GM12878 (cell line): Measurements from ENCODE around the gene GALNS. TPM values are rescaled to one million over a fixed set of nuclear protein-coding genes. Genes with fewer than 3 reads are reported as not detected.

Experiments used
- ATAC-seq: fragments of 200-7000 bp; cut with Tn5 transposase; 3 replicates; pipeline ENCODE4 v1.9.1; 2020; ENCODE audit warnings: mild to moderate bottlenecking, moderate library complexity
- BruUV-seq: library from RNA; stranded (reverse); fragments of 400-500 nt; replicated peaks from 2 replicates; lab custom pipeline; 2021; lab: Mats Ljungman, UMichigan
- CTCF ChIA-PET: fragments of 300-600 bp; sonication (Branson Sonifier 250); formaldehyde crosslinking; extraction: SDS; loops from one replicate; lab custom pipeline; 2021; ENCODE audit warnings: inconsistent platforms; lab: Yijun Ruan, JAX
- POLR2A ChIA-PET: fragments of 350-600 bp; formaldehyde crosslinking; extraction: SDS; loops from one replicate; lab custom pipeline; 2021; ENCODE audit warnings: inconsistent platforms; lab: Charles Lee
- RAD21 ChIA-PET: fragments of 300-600 bp; sonication (Branson Sonifier 250); formaldehyde crosslinking; loops from one replicate; lab custom pipeline; 2023; ENCODE audit warnings: antibody characterized with exemption; ENCODE audit not compliant: unreplicated experiment; lab: Charles Lee
- SMC1A ChIA-PET: fragments of 300-600 bp; sonication (Branson Sonifier 250); formaldehyde crosslinking; loops from one replicate; lab custom pipeline; 2023; ENCODE audit not compliant: unreplicated experiment, uncharacterized antibody; lab: Charles Lee
- DNase-seq: peaks from one replicate; pipeline ENCODE4 v3.0.0-alpha.2; 2011; ENCODE audit warnings: low read depth, low spot score
- FAIRE-seq: peaks from 3 replicates; lab custom pipeline; 2011; peaks lifted over from hg19 to GRCh38; lab: Jason Lieb, UNC
- H2AFZ ChIP-seq: 2 replicates; pipeline ENCODE4 v1.6.0; 2011; ENCODE audit warnings: low read depth, low read length, control low read depth; ENCODE audit not compliant: control insufficient read depth
- H3K27ac ChIP-seq: 2 replicates; pipeline ENCODE4 v1.5.1; 2011; ENCODE audit warnings: control low read depth; ENCODE audit not compliant: control insufficient read depth, insufficient read depth
- H3K27me3 ChIP-seq, 2 experiments: replicated peaks in 1 of 2; 2 replicates each; pipeline versions ENCODE4 v1.6.0 to v1.6.1; 2011; ENCODE audit warnings: low read length in 1 of 2; ENCODE audit not compliant: control insufficient read depth in 2 of 2, insufficient read depth in 2 of 2
- H3K36me3 ChIP-seq, 2 experiments: 2 replicates each; pipeline ENCODE4 v1.5.1; 2011; ENCODE audit warnings: low read length in 1 of 2; ENCODE audit not compliant: control insufficient read depth in 2 of 2, insufficient read depth in 2 of 2
- H3K4me1 ChIP-seq: 2 replicates; pipeline ENCODE4 v1.6.1; 2011; ENCODE audit warnings: mild to moderate bottlenecking, low read length, moderate library complexity, mixed read lengths; ENCODE audit not compliant: control insufficient read depth, insufficient read depth
- H3K4me2 ChIP-seq: 2 replicates; pipeline ENCODE4 v1.6.0; 2011; ENCODE audit warnings: control low read depth; ENCODE audit not compliant: control insufficient read depth, insufficient read depth
- H3K4me3 ChIP-seq: fragments of 200-600 bp; sonication (generic); 2 replicates; pipeline ENCODE4 v1.5.1; 2016
- H3K79me2 ChIP-seq: 2 replicates; pipeline ENCODE4 v1.6.0; 2011; ENCODE audit warnings: low read length; ENCODE audit not compliant: control insufficient read depth, insufficient read depth
- H3K9ac ChIP-seq: 2 replicates; pipeline ENCODE4 v1.8.0; 2011; ENCODE audit warnings: low read length, control low read depth, mixed read lengths; ENCODE audit not compliant: control insufficient read depth, insufficient read depth
- H3K9me3 ChIP-seq: replicated peaks from 3 replicates; pipeline ENCODE4 v1.5.1; 2011; ENCODE audit warnings: mild to moderate bottlenecking, low read length; ENCODE audit not compliant: control insufficient read depth, insufficient read depth
- H4K20me1 ChIP-seq: 2 replicates; pipeline ENCODE4 v1.6.0; 2011; ENCODE audit not compliant: control insufficient read depth, insufficient read depth
- EP300 ChIP-seq, 2 experiments: fragments of 150-350 bp in 1 of 2; IDR thresholded peaks; 2 replicates each; pipeline ENCODE4 v1.6.1; 2011 to 2012; ENCODE audit warnings: low read depth in 2 of 2, low read length in 2 of 2, borderline replicate concordance in 1 of 2, improper control_type of control experiment in 1 of 2, inconsistent platforms in 1 of 2; ENCODE audit not compliant: control insufficient read depth in 1 of 2
- ESRRA ChIP-seq: IDR thresholded peaks from 2 replicates; pipeline ENCODE4 v1.6.1; 2012; ENCODE audit warnings: mild to moderate bottlenecking, low read length, improper control_type of control experiment
- HDAC6 ChIP-seq: fragments of 200-600 bp; sonication (generic); IDR thresholded peaks from one replicate; pipeline ENCODE4 v1.8.0; 2017; ENCODE audit warnings: antibody characterized with exemption; ENCODE audit not compliant: unreplicated experiment
- JUNB ChIP-seq: IDR thresholded peaks from 2 replicates; pipeline ENCODE4 v1.6.1; 2016; ENCODE audit warnings: antibody characterized with exemption, mild to moderate bottlenecking
- NR2C1 ChIP-seq: fragments of 450-650 bp; IDR thresholded peaks from 2 replicates; pipeline ENCODE4 v1.6.1; 2017; ENCODE audit warnings: antibody characterized with exemption, mild to moderate bottlenecking, moderate library complexity
- NR2C2 ChIP-seq: IDR thresholded peaks from 2 replicates; pipeline ENCODE4 v1.6.1; 2011; ENCODE audit warnings: borderline replicate concordance, low read depth; ENCODE audit not compliant: control insufficient read depth, insufficient read length
- RCOR1 ChIP-seq: conservative IDR thresholded peaks from 2 replicates; pipeline ENCODE4 v1.6.1; 2012; ENCODE audit warnings: low read depth, low read length, improper control_type of control experiment
- ZNF274 ChIP-seq: IDR thresholded peaks from one replicate; pipeline ENCODE4 v1.8.0; 2011; ENCODE audit not compliant: insufficient read length, insufficient read depth
- WGBS: methylation state at CpG from one replicate; pipeline ENCODE4 v1.1.6; 2016; ENCODE audit warnings: low lambda C conversion rate; ENCODE audit not compliant: insufficient replicate concordance, insufficient coverage; ENCODE audit errors: missing lambda C conversion rate; 5-methylcytosine and 5-hydroxymethylcytosine counted together
- in situ Hi-C: fragments of 300-500 bp; cut with MboI; formaldehyde crosslinking; loops from 9 replicates; pipeline ENCODE4 v1.14.3; 2018; ENCODE audit warnings: mixed read lengths
- intact Hi-C: fragments of 100-400 bp; cut with micrococcal nuclease; formaldehyde crosslinking; loops from one replicate; pipeline ENCODE4 v1.14.2; 2022; ENCODE audit not compliant: unreplicated experiment
- polyA plus RNA-seq, 11 experiments: library from polyadenylated mRNA; depleted of rRNA in 4 of 11; unstranded in 6 of 11; stranded (reverse) in 5 of 11; fragments of >200 nt; fragmentation: Nextera tagmentation in 4 of 11; fragmentation: Illumina TruSeq in 1 of 11; extraction: Ambion mirVana in 4 of 11; extraction: Trizol in 1 of 11; gene quantifications; 1 replicate in 1 of 11; 2 replicates in 10 of 11; pipeline versions ENCODE4 v1.2.1 to v1.2.3, GENCODE V29; 2011 to 2016; ENCODE audit warnings: inconsistent platforms in 2 of 11, missing spikeins in 2 of 11, low read depth in 1 of 11
- total RNA-seq, 4 experiments: library from RNA; depleted of rRNA in 3 of 4; stranded (reverse); fragments of >200 nt in 3 of 4; fragmentation: Illumina TruSeq in 1 of 4; extraction: Trizol in 1 of 4; gene quantifications; 2 replicates each; pipeline versions ENCODE4 v1.2.1 to v1.2.3, GENCODE V29; 2013 to 2021
- TF ChIP-seq, protein P1 (sequence below): fragments of 450-650 bp; IDR thresholded peaks from 2 replicates; pipeline ENCODE4 v1.6.1; 2017; ENCODE audit warnings: mild to moderate bottlenecking, moderate library complexity
- TF ChIP-seq, protein P2 (sequence below): IDR thresholded peaks from 2 replicates; pipeline ENCODE4 v1.6.1; 2012; ENCODE audit warnings: improper control_type of control experiment, low read depth, low read length; ENCODE audit not compliant: insufficient replicate concordance
- TF ChIP-seq, protein P3 (sequence below): IDR thresholded peaks from 2 replicates; pipeline ENCODE4 v1.6.1; 2011; ENCODE audit warnings: mild to moderate bottlenecking, low read depth, low read length, moderate library complexity; ENCODE audit not compliant: insufficient replicate concordance

GALNS gene
- total and polyA plus RNA-seq, 10 of the 15 experiments (the other 5 are each of a cell fraction or from before 2014, with no cell fraction given): 0.37 to 12.4 (median 5.3) TPM

DNA sequence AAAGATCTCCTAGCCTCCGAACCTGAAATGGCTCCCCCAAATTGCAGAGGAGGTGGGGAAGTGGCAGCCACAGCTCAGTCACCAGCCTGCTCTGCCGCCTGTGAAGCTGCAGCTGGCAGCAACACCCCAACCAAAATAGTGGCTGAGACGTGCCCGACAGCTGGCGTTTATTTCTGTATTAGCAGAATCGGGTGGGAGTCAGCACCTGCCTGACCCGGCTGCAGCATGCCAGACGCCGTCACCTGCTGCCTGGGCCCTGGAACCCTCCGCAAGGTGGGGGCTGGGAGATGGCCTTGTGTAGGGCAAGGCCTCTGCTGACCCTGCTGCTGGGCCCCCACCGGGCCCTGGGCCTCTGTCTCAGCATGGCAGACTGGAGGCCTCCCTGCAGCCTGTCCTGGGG, 27.2 kb upstream of the GALNS start (continued):
- TF ChIP-seq, protein P1, sequence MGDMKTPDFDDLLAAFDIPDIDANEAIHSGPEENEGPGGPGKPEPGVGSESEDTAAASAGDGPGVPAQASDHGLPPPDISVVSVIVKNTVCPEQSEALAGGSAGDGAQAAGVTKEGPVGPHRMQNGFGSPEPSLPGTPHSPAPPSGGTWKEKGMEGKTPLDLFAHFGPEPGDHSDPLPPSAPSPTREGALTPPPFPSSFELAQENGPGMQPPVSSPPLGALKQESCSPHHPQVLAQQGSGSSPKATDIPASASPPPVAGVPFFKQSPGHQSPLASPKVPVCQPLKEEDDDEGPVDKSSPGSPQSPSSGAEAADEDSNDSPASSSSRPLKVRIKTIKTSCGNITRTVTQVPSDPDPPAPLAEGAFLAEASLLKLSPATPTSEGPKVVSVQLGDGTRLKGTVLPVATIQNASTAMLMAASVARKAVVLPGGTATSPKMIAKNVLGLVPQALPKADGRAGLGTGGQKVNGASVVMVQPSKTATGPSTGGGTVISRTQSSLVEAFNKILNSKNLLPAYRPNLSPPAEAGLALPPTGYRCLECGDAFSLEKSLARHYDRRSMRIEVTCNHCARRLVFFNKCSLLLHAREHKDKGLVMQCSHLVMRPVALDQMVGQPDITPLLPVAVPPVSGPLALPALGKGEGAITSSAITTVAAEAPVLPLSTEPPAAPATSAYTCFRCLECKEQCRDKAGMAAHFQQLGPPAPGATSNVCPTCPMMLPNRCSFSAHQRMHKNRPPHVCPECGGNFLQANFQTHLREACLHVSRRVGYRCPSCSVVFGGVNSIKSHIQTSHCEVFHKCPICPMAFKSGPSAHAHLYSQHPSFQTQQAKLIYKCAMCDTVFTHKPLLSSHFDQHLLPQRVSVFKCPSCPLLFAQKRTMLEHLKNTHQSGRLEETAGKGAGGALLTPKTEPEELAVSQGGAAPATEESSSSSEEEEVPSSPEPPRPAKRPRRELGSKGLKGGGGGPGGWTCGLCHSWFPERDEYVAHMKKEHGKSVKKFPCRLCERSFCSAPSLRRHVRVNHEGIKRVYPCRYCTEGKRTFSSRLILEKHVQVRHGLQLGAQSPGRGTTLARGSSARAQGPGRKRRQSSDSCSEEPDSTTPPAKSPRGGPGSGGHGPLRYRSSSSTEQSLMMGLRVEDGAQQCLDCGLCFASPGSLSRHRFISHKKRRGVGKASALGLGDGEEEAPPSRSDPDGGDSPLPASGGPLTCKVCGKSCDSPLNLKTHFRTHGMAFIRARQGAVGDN: no peak

DNA sequence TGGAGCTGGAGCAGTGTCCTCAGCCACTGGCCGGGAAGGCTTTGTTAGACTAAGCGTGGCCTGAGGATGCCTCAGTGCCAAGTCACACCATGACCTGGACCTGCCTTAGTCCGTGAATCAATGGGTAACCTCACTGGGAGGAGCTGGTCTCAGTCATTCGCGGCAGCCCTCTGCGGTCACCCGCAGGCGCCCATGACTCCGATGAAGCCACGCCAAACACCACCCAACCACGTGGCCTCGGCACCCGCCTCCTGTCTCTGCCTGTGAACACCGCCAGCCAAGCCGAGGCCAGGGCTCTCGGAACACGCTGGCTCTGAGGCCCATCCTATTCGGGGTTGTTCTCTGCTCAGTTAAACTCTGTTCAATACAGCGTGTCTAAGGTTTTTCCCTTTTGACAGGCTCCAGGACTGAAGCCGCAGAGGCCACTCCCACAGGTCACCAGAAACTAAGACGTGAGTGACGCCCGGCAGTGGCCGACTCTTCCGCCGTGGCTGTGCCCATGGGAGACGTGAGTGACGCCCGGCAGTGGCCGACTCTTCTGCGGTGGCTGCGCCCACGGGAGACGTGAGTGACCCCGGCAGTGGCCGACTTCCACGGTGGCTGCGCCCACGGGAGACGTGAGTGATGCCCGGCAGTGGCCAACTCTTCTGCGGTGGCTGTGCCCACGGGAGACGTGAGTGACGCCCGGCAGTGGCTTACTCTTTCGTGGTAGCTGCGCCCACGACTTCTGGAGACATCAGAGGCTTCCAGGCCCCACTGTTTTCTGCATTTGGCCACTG, 26.6 kb upstream of the GALNS start:
- POLR2A ChIA-PET: no interaction called here
- no TSS peak for BruUV-seq
- FAIRE-seq (no peak), DNase-seq (no peak), ATAC-seq (no peak)
- H4K20me1 ChIP-seq: no peaks in the 10 kb centered on the region
- H3K79me2 ChIP-seq: no peaks in the 10 kb centered on the region
- 99% methylated on average over 49 of the region's 49 CpGs for WGBS
- no peak overlapping the region for H3K27ac ChIP-seq
- peaks cover 2 to 4% of the 10 kb centered on the region in 2 experiments; a peak in 3 of 4 replicates for H3K36me3 ChIP-seq
- CTCF ChIA-PET: no interaction called here
- H3K27me3 ChIP-seq: no peaks in the 10 kb centered on the region
- RAD21 ChIA-PET: no interaction called here
- no peak overlapping the region for H3K4me2 ChIP-seq
- SMC1A ChIA-PET: no interaction called here
- no peaks in the 10 kb centered on the region for H3K4me1 ChIP-seq
- in situ Hi-C loops: no loop called here
- no peak overlapping the region for H2AFZ ChIP-seq
- H3K9me3 ChIP-seq: no peaks in the 10 kb centered on the region
- intact Hi-C loops: no loop called here
- no peak overlapping the region for H3K9ac ChIP-seq
- no peak overlapping the region for H3K4me3 ChIP-seq
- TF ChIP-seq JUNB: no peak
- no peak for TF ChIP-seq EP300 (IDR thresholded peaks at IDR 0.05; ENCODE audit: borderline replicate concordance in 1 of 2, control insufficient read depth in 1 of 2, low read depth in 2 of 2, low read length in 2 of 2)
- no peak for TF ChIP-seq NR2C1
- TF ChIP-seq HDAC6: no peak
- TF ChIP-seq, protein P2, sequence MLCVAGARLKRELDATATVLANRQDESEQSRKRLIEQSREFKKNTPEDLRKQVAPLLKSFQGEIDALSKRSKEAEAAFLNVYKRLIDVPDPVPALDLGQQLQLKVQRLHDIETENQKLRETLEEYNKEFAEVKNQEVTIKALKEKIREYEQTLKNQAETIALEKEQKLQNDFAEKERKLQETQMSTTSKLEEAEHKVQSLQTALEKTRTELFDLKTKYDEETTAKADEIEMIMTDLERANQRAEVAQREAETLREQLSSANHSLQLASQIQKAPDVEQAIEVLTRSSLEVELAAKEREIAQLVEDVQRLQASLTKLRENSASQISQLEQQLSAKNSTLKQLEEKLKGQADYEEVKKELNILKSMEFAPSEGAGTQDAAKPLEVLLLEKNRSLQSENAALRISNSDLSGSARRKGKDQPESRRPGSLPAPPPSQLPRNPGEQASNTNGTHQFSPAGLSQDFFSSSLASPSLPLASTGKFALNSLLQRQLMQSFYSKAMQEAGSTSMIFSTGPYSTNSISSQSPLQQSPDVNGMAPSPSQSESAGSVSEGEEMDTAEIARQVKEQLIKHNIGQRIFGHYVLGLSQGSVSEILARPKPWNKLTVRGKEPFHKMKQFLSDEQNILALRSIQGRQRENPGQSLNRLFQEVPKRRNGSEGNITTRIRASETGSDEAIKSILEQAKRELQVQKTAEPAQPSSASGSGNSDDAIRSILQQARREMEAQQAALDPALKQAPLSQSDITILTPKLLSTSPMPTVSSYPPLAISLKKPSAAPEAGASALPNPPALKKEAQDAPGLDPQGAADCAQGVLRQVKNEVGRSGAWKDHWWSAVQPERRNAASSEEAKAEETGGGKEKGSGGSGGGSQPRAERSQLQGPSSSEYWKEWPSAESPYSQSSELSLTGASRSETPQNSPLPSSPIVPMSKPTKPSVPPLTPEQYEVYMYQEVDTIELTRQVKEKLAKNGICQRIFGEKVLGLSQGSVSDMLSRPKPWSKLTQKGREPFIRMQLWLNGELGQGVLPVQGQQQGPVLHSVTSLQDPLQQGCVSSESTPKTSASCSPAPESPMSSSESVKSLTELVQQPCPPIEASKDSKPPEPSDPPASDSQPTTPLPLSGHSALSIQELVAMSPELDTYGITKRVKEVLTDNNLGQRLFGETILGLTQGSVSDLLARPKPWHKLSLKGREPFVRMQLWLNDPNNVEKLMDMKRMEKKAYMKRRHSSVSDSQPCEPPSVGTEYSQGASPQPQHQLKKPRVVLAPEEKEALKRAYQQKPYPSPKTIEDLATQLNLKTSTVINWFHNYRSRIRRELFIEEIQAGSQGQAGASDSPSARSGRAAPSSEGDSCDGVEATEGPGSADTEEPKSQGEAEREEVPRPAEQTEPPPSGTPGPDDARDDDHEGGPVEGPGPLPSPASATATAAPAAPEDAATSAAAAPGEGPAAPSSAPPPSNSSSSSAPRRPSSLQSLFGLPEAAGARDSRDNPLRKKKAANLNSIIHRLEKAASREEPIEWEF: no peak
- TF ChIP-seq RCOR1: no peak
- TF ChIP-seq NR2C2: no peak
- TF ChIP-seq ZNF274: no peak
- no peak for TF ChIP-seq ESRRA
- TF ChIP-seq, protein P3, sequence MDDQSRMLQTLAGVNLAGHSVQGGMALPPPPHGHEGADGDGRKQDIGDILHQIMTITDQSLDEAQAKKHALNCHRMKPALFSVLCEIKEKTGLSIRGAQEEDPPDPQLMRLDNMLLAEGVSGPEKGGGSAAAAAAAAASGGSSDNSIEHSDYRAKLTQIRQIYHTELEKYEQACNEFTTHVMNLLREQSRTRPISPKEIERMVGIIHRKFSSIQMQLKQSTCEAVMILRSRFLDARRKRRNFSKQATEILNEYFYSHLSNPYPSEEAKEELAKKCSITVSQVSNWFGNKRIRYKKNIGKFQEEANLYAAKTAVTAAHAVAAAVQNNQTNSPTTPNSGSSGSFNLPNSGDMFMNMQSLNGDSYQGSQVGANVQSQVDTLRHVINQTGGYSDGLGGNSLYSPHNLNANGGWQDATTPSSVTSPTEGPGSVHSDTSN: no peak
